Activated CD8-positive, alpha-beta T cell treated with anti-CD3 and anti-CD28 coated beads for 36 hours (primary cell): ENCODE data around the gene CD80. TPM values are rescaled to one million over a fixed set of nuclear protein-coding genes. Genes with fewer than 3 reads are reported as not detected.

Experiments used
- ATAC-seq: fragments of 200-7000 bp; cut with Tn5 transposase; one replicate; pipeline ENCODE4 v1.10.0; 2021; ENCODE audit warnings: mild to moderate bottlenecking, moderate library complexity
- CTCF ChIA-PET: fragments of 350-600 bp; sonication (Branson Sonifier 250); formaldehyde crosslinking; loops from one replicate; lab custom pipeline; 2021; ENCODE audit warnings: antibody characterized with exemption; lab: Charles Lee
- POLR2A ChIA-PET: fragments of 350-600 bp; sonication (Branson Sonifier 250); formaldehyde crosslinking; loops from one replicate; lab custom pipeline; 2021; ENCODE audit warnings: antibody characterized with exemption; lab: Charles Lee
- DNase-seq: peaks from one replicate; pipeline ENCODE4 v3.0.0-alpha.2; 2020
- H3K27ac Mint-ChIP-seq: one replicate; pipeline ENCODE4 v1.8.0; 2021; ENCODE audit warnings: mild to moderate bottlenecking, mixed read lengths
- H3K27me3 Mint-ChIP-seq: one replicate; pipeline ENCODE4 v1.8.0; 2021; ENCODE audit warnings: mixed read lengths
- H3K36me3 Mint-ChIP-seq: one replicate; pipeline ENCODE4 v1.8.0; 2021; ENCODE audit warnings: low read depth, mixed read lengths
- H3K4me1 Mint-ChIP-seq: one replicate; pipeline ENCODE4 v1.8.0; 2021; ENCODE audit warnings: low read depth, mixed read lengths
- H3K4me3 Mint-ChIP-seq: one replicate; pipeline ENCODE4 v1.8.0; 2021; ENCODE audit warnings: mild to moderate bottlenecking, moderate library complexity, mixed read lengths
- H3K9me3 Mint-ChIP-seq: one replicate; pipeline ENCODE4 v1.8.0; 2021; ENCODE audit warnings: mixed read lengths
- intact Hi-C: fragments of 100-400 bp; cut with micrococcal nuclease; formaldehyde crosslinking; loops from one replicate; pipeline ENCODE4 v1.10.0; 2022
- total RNA-seq, 2 experiments: library from RNA; stranded (reverse); gene quantifications; one replicate each; pipeline ENCODE4 v1.2.3, GENCODE V29; 2021
- TF ChIP-seq, protein P1 (sequence below): fragments of 200-600 bp; IDR thresholded peaks from one replicate; pipeline ENCODE4 v1.8.0; 2022; ENCODE audit warnings: antibody characterized with exemption, mild to moderate bottlenecking

Gene CD80, protein sequence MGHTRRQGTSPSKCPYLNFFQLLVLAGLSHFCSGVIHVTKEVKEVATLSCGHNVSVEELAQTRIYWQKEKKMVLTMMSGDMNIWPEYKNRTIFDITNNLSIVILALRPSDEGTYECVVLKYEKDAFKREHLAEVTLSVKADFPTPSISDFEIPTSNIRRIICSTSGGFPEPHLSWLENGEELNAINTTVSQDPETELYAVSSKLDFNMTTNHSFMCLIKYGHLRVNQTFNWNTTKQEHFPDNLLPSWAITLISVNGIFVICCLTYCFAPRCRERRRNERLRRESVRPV
- total RNA-seq: 10 to 100 TPM in 1 of 2 experiments, 1 to 10 TPM in 1; 7.1 to 10.2 TPM

DNA sequence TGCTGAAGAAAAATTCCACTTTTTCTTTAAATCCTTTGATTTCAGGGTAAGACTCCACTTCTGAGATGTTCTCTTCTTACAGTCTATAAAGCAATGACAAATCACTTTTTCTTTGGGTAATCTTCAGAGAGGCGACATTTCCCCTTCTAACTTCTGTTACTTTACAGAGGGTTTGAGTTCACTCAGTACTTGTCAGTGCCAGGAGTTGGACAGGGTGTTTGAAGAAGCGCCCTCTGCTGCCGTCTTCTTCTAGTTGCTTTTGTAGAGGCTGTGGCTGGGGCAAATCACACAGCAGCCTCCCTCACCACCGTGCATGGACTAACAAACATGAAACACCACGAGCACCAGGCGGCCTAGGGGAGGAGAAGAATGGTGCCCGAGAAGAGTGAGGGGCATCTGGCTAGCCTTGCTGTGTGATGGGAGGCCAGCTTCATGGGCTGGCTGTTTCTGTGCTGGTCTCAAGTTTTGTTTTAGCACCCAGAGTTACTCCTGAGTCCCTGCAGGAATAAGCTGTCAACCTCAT is at the start of gene CD80:
Gene CD80 (minus strand): TSS at position 174 of the 523 bp plus-strand sequence. CDS start 1,886 bp downstream, outside the sequence.
- H3K36me3 Mint-ChIP-seq: peaks cover 16% of the 10 kb centered on the region
- no peaks in the 10 kb centered on the region for H3K9me3 Mint-ChIP-seq
- ATAC-seq (peak; percentile 78), DNase-seq (peak; percentile 91)
- CTCF ChIA-PET: interaction anchor here (0.7 to 3.0 kb wide), 7 partner anchors 9 to 285 kb away, joined by 4 to 12 read pairs (median 5); no protein-coding TSS in a partner anchor
- H3K27me3 Mint-ChIP-seq: no peaks in the 10 kb centered on the region
- intact Hi-C loops: loop anchor here (5.0 kb wide), 1 partner anchor 52 kb away; no protein-coding TSS in a partner anchor
- H3K4me1 Mint-ChIP-seq: peaks cover 45% of the 10 kb centered on the region
- H3K27ac Mint-ChIP-seq: peak within 1 kb of the TSS; percentile 77
- TF ChIP-seq, protein P1, sequence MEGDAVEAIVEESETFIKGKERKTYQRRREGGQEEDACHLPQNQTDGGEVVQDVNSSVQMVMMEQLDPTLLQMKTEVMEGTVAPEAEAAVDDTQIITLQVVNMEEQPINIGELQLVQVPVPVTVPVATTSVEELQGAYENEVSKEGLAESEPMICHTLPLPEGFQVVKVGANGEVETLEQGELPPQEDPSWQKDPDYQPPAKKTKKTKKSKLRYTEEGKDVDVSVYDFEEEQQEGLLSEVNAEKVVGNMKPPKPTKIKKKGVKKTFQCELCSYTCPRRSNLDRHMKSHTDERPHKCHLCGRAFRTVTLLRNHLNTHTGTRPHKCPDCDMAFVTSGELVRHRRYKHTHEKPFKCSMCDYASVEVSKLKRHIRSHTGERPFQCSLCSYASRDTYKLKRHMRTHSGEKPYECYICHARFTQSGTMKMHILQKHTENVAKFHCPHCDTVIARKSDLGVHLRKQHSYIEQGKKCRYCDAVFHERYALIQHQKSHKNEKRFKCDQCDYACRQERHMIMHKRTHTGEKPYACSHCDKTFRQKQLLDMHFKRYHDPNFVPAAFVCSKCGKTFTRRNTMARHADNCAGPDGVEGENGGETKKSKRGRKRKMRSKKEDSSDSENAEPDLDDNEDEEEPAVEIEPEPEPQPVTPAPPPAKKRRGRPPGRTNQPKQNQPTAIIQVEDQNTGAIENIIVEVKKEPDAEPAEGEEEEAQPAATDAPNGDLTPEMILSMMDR: peak; percentile 40
- peak within 1 kb of the TSS; percentile 40 for H3K4me3 Mint-ChIP-seq
- POLR2A ChIA-PET: interaction anchor here (0.9 to 3.1 kb wide), 2 partner anchors 61 to 96 kb away, joined by 3 to 14 read pairs; partner anchors contain the start of genes TIMMDC1 and TMEM39A

DNA sequence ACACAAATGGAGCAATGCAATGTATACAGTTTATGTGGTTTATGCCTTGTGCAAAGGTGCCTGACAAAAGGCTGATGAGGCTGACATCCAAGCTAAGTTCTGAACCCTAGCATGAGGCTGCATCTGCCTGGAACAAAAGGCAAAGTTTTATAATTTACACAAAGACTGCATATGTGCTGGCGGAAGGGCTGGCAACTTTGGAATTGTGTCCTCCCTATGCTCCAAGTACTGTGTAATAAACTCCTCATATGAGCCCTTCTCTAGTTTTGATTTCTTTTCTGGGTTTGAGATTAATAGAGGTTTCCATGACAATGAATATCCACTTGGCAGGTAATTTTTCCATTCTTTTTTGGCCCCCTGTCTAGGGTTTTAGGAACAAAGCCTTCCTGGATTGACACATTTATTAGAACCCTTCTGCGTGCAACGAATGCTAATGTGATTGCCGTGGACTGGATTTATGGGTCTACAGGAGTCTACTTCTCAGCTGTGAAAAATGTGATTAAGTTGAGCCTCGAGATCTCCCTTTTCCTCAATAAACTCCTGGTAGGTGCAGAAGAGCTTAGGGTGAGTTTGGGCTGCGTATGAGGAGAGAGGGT is 49.1 kb upstream of the CD80 start:
- ATAC-seq: no peak
- DNase-seq: no peak
- Mint-ChIP-seq H3K36me3 (no peaks in the 10 kb centered on the region), H3K27me3 (peaks cover 17% of the 10 kb centered on the region), H3K9me3 (no peaks in the 10 kb centered on the region), H3K27ac (no peak overlapping the region), H3K4me1 (peaks cover 5% of the 10 kb centered on the region), H3K4me3 (no peak overlapping the region)
- TF ChIP-seq, protein P1: no peak
- intact Hi-C loops: no loop called here
- ChIA-PET POLR2A (interaction anchor here (0.6 kb wide), 1 partner anchor 14 kb away, joined by 3 read pairs; no protein-coding TSS in a partner anchor), CTCF (no interaction called here)

DNA sequence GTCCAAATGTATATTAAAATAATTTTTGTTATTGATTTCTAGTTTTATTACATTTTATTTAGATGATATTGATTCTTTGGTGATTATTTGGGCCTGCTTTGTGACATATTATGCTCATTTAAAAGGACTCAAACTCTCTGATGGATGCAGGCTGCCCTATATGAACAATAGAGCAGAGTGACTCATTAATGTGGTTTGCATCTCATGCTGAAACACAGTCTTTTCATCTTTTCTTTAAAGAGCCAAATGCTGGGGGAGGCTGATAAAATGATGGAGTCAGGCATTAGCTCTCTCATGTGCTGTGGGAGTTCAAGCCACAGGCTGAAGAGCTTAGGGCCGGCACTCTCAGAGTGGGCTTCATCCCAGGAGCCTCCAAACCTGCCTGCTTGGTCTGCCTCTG is 45.5 kb upstream of the CD80 start:
- ATAC-seq (peak; percentile 77), DNase-seq (no peak)
- POLR2A ChIA-PET: no interaction called here
- Mint-ChIP-seq H3K4me1 (peaks cover 18% of the 10 kb centered on the region), H3K27me3 (peaks cover 6% of the 10 kb centered on the region), H3K4me3 (no peak overlapping the region), H3K9me3 (no peaks in the 10 kb centered on the region), H3K27ac (no peak overlapping the region), H3K36me3 (no peaks in the 10 kb centered on the region)
- CTCF ChIA-PET: no interaction called here
- TF ChIP-seq, protein P1: no peak
- intact Hi-C loops: no loop called here

DNA sequence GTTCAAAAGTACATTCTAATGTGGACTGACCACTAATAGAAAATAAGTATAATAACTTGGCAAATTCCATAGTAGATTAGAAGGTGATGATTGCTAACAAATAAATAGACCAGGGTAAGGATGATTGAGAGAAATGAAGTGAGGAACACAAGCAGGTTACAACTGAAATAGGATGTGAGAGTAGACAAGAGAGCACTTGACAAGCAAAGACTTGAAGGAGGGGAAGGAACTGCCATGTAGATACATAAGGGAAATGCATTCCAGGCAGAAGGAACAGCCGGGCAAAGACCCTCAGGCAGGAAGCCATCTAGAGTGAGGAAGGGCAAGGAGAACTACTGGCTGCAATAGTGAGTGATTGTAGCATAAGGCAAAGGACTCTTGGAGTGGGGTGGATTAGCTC is 43.3 kb upstream of the CD80 start:
- Mint-ChIP-seq H3K4me1 (peaks cover 27% of the 10 kb centered on the region), H3K4me3 (no peak overlapping the region), H3K27me3 (peaks cover 1% of the 10 kb centered on the region), H3K27ac (no peak overlapping the region), H3K36me3 (no peaks in the 10 kb centered on the region), H3K9me3 (no peaks in the 10 kb centered on the region)
- CTCF ChIA-PET: no interaction called here
- POLR2A ChIA-PET: no interaction called here
- ATAC-seq: no peak
- no peak for DNase-seq
- TF ChIP-seq, protein P1: no peak
- intact Hi-C loops: no loop called here
